HCT116 (cell line): ENCODE data around the gene SLC6A7.

Experiments used
- EZH2phosphoT487 ChIP-seq: fragments of 200-600 bp; IDR thresholded peaks from 2 replicates; pipeline ENCODE4 v1.6.1; 2018; ENCODE audit warnings: antibody characterized with exemption, borderline replicate concordance
- POLR2A ChIP-seq: IDR thresholded peaks from 2 replicates; pipeline ENCODE4 v1.7.0; 2011; ENCODE audit warnings: borderline replicate concordance; ENCODE audit not compliant: insufficient read depth, insufficient read length; ENCODE audit errors: extremely low read depth
- SP1 ChIP-seq: IDR thresholded peaks from 2 replicates; pipeline ENCODE4 v1.6.1; 2012; ENCODE audit warnings: low read depth
- YY1 ChIP-seq: IDR thresholded peaks from 2 replicates; pipeline ENCODE4 v1.6.1; 2011; ENCODE audit warnings: low read length, low read depth, moderate library complexity, mild to moderate bottlenecking; ENCODE audit not compliant: insufficient replicate concordance; ENCODE audit errors: extremely low read depth
- ZNF274 ChIP-seq: fragments of 200-500 bp; sonication (Bioruptor generic); IDR thresholded peaks from 2 replicates; pipeline ENCODE4 v1.6.1; 2014; ENCODE audit warnings: mild to moderate bottlenecking, low read depth, low read length, inconsistent platforms
- TF ChIP-seq, protein P1 (sequence below), 3 experiments: fragments of 200-600 bp in 1 of 3; sonication (generic) in 1 of 3; IDR thresholded peaks in 2 of 3; conservative IDR thresholded peaks in 1 of 3; 2 replicates each; pipeline ENCODE4 v1.5.1; 2012 to 2017; ENCODE audit warnings: low read depth in 2 of 3, low read length in 2 of 3, antibody characterized with exemption in 1 of 3, borderline replicate concordance in 1 of 3, control low read depth in 1 of 3, mild to moderate bottlenecking in 1 of 3, mixed read lengths in 1 of 3, mixed run types in 1 of 3, moderate library complexity in 1 of 3; ENCODE audit not compliant: insufficient read depth in 1 of 3

DNA sequence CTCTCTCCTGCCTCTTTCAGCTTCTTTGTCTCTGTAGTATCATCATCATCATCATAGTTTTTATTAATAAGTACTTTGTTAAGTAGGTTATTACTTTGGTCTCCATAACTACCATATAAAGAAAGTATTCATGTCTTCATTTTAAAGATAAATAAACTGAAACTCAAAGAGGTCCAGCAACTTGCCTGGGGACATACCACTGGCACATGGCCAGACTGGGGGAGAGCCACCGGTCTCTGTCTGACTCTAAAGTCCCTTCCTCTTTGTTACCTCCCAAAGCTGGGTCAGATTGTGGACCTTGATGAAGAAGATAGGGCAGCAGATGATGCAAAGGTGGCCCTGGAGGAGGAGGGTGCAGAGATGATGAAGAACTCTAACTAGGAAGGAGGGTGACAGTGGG, 14.8 kb upstream of the SLC6A7 start:
- TF ChIP-seq, protein P1, sequence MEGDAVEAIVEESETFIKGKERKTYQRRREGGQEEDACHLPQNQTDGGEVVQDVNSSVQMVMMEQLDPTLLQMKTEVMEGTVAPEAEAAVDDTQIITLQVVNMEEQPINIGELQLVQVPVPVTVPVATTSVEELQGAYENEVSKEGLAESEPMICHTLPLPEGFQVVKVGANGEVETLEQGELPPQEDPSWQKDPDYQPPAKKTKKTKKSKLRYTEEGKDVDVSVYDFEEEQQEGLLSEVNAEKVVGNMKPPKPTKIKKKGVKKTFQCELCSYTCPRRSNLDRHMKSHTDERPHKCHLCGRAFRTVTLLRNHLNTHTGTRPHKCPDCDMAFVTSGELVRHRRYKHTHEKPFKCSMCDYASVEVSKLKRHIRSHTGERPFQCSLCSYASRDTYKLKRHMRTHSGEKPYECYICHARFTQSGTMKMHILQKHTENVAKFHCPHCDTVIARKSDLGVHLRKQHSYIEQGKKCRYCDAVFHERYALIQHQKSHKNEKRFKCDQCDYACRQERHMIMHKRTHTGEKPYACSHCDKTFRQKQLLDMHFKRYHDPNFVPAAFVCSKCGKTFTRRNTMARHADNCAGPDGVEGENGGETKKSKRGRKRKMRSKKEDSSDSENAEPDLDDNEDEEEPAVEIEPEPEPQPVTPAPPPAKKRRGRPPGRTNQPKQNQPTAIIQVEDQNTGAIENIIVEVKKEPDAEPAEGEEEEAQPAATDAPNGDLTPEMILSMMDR (IDR thresholded peaks at IDR 0.05 in 2 of 3, conservative IDR thresholded peaks at IDR 0.05 in 1 of 3; ENCODE audit: borderline replicate concordance in 1 of 3, insufficient read depth in 1 of 3, low read depth in 2 of 3, low read length in 2 of 3): no peak
- TF ChIP-seq EZH2phosphoT487: no peak
- TF ChIP-seq POLR2A: no peak
- TF ChIP-seq YY1: no peak
- no peak for TF ChIP-seq SP1
- TF ChIP-seq ZNF274: no peak
